ENCODE data around the gene SDR39U1. TPM values are rescaled to one million over a fixed set of nuclear protein-coding genes. Genes with fewer than 3 reads are reported as not detected.
A peak's percentile ranks its signal among the peaks of the same experiment; 100 is the strongest.

SDR39U1 gene
- total RNA-seq, 2 experiments from 2014 or later, result 71.7 to 74.7 TPM

DNA sequence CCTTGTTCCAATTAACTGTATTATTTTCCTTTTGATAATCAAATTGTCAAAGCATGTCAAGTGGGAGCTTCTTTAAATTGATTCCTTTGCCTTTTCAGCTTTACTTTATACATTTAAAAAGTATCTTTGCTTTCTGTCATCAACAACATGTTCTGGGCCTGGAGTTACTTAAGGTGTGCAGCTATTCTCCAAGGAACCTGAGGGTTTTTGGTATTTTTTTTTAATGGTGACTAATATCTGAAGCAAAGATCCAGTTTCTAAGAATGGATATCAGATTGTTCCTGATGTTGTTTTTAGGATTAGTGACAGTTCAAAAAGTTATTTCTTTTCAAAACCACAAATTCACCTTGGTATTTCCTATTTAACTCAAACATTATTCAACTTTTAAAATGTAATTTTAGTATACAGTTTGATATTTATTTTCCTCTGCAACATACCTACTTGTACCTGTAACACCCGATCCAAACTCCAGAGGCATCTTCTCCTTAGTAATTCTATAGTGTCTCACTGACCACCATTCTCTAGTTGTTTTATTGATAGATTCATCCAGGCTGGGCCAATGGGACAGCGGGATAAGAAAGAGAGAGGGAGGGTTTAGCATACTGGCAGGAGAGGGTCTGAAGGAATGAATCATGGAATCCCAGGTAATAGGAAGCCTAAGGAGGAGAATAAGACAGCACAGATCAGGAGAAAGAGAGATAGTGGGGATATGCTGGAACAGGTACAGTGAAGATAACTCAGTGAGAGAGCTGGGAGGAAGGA, 16.2 kb downstream of the SDR39U1 start:
- no peaks in the 10 kb centered on the region for H3K27me3 Mint-ChIP-seq
- H3K9me3 ChIP-seq (ENCODE audit: control insufficient read depth in 1 of 2, insufficient read depth in 1 of 2, low read length in 2 of 2), result no peaks in the 10 kb centered on the region
- TF ChIP-seq, protein P1, sequence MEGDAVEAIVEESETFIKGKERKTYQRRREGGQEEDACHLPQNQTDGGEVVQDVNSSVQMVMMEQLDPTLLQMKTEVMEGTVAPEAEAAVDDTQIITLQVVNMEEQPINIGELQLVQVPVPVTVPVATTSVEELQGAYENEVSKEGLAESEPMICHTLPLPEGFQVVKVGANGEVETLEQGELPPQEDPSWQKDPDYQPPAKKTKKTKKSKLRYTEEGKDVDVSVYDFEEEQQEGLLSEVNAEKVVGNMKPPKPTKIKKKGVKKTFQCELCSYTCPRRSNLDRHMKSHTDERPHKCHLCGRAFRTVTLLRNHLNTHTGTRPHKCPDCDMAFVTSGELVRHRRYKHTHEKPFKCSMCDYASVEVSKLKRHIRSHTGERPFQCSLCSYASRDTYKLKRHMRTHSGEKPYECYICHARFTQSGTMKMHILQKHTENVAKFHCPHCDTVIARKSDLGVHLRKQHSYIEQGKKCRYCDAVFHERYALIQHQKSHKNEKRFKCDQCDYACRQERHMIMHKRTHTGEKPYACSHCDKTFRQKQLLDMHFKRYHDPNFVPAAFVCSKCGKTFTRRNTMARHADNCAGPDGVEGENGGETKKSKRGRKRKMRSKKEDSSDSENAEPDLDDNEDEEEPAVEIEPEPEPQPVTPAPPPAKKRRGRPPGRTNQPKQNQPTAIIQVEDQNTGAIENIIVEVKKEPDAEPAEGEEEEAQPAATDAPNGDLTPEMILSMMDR (IDR thresholded peaks at IDR 0.05), result no peak
- no peaks in the 10 kb centered on the region for H3K27me3 ChIP-seq (ENCODE audit: control insufficient read depth in 1 of 2, insufficient read depth in 2 of 2, low read length in 2 of 2)
- no peak overlapping the region for H3K4me3 ChIP-seq (ENCODE audit: low read length)
- ATAC-seq (ENCODE audit: poor library complexity), result no peak
- DNase-seq, result no peak
- peak overlapping the region; percentile 97 for H3K27ac Mint-ChIP-seq
- peaks cover 4% of the 10 kb centered on the region for H3K36me3 ChIP-seq (ENCODE audit: insufficient read depth, low read length)
- intact Hi-C loops (cut with DNase I, micrococcal nuclease), result no loop called here
- peaks cover 36% of the 10 kb centered on the region for H3K4me1 Mint-ChIP-seq (ENCODE audit: low read depth)
- peak overlapping the region; percentile 79 for H3K4me3 Mint-ChIP-seq
- H3K36me3 Mint-ChIP-seq (ENCODE audit: low read depth), result peaks cover 11% of the 10 kb centered on the region
- H3K27ac ChIP-seq (ENCODE audit: low read depth in 1 of 2, low read length in 2 of 2), result no peak overlapping the region
- peaks cover 65% of the 10 kb centered on the region for H3K4me1 ChIP-seq (ENCODE audit: insufficient read depth, low read length)
- H3K9me3 Mint-ChIP-seq, result no peaks in the 10 kb centered on the region
- ChIA-PET POLR2A (interaction anchor here (0.7 kb wide), 1 partner anchor 9 kb away, joined by 3 read pairs; no protein-coding TSS in a partner anchor), CTCF (interaction anchor here (1.1 to 2.0 kb wide), 4 partner anchors 10 to 94 kb away, joined by 3 to 7 read pairs (median 5); no protein-coding TSS in a partner anchor)

DNA sequence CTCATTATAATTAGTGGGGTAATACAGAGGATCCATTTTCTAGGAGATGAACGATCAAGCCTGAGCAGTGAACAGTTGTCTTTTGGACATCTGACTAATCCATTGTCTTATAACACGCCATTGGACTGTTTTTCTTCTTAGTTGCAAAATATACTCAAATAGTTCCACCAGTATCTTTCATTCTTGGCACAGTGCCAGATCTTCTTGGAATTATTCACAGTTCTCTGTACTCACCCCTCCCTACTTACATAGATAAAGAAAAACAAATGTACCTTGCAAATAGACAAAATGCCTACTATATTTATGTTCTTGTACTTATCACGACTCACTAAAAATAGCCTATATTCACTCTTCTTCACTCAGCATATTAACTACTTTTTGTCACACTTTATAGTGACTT, 16.9 kb downstream of the SDR39U1 start:
- POLR2A ChIA-PET, result no interaction called here
- intact Hi-C loops (cut with DNase I, micrococcal nuclease), result no loop called here
- Histone ChIP-seq H3K4me3 (ENCODE audit: low read length) (no peak overlapping the region), H3K27ac (ENCODE audit: low read depth in 1 of 2, low read length in 2 of 2) (no peak overlapping the region), H3K9me3 (ENCODE audit: control insufficient read depth in 1 of 2, insufficient read depth in 1 of 2, low read length in 2 of 2) (no peaks in the 10 kb centered on the region), H3K4me1 (ENCODE audit: insufficient read depth, low read length) (peaks cover 59% of the 10 kb centered on the region), H3K27me3 (ENCODE audit: control insufficient read depth in 1 of 2, insufficient read depth in 2 of 2, low read length in 2 of 2) (no peaks in the 10 kb centered on the region), H3K36me3 (ENCODE audit: insufficient read depth, low read length) (no peaks in the 10 kb centered on the region)
- TF ChIP-seq, protein P1 (IDR thresholded peaks at IDR 0.05), result no peak
- ATAC-seq (ENCODE audit: poor library complexity), result no peak
- Mint-ChIP-seq H3K27me3 (no peaks in the 10 kb centered on the region), H3K4me1 (ENCODE audit: low read depth) (peaks cover 30% of the 10 kb centered on the region), H3K36me3 (ENCODE audit: low read depth) (peaks cover 6% of the 10 kb centered on the region), H3K4me3 (no peak overlapping the region), H3K27ac (peak overlapping the region; percentile 97), H3K9me3 (no peaks in the 10 kb centered on the region)
- peak in 2 of 14 experiments; percentile 46 to 53 for DNase-seq
- CTCF ChIA-PET, result interaction anchor here (1.4 to 2.4 kb wide), 2 partner anchors 92 to 118 kb away, joined by 4 to 10 read pairs; partner anchors contain the start of gene CIDEB

DNA sequence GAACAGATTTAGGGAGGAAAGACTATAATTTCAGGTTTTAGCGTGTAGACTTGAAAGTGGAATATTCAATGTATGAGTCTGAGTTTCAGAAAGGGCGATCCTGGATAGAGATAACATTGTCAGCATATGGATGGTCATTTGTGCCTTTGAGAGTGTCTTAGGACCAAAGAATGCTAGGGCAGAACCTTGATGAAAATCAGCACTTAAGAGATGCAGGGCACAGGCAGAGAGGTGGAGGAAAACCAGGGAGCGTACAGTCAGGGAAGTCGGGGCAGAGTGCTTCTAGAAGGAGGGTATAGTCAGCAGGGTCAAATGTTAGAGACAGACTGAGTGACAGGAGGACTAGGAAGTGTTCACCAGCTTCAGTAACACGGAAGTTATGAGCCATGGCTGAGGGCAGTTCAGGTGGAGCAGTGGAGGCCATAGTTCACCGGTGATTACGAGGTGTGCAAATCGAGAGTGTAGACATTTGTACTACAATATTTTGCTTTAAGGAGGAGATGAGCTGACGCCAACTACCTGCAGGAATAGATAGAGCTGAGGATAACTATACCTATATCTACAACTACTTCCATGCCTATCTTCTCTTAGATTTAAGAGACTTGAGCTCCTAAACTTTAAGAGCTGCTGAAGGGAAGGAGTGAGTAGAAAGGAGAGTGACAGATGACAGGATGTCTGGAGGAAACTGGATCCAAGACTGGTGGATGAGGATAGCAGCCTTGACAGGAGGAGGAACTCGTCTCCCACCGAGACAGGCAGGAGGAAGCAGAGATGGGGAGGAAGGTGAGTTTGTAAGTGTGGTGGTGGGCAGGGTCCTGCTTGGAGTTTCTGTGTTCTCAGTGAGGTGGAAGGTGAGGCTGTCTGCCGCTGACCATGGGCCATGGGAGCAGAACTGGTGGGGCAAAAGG, 19.6 kb downstream of the SDR39U1 start:
- H3K4me3 ChIP-seq (ENCODE audit: low read length), result no peak overlapping the region
- CTCF ChIA-PET, result interaction anchor here (1.4 to 2.8 kb wide), 4 partner anchors 9 to 152 kb away, joined by 3 to 10 read pairs (median 8); partner anchors contain the start of gene RABGGTA
- TF ChIP-seq, protein P1 (IDR thresholded peaks at IDR 0.05), result no peak
- POLR2A ChIA-PET, result interaction anchor here (1.3 kb wide), 1 partner anchor 181 kb away, joined by 3 read pairs; the partner anchor contains the start of gene TINF2
- intact Hi-C loops (cut with DNase I, micrococcal nuclease), result no loop called here
- Mint-ChIP-seq H3K4me1 (ENCODE audit: low read depth) (peaks cover 16% of the 10 kb centered on the region), H3K27me3 (peaks cover 5% of the 10 kb centered on the region), H3K27ac (no peak overlapping the region), H3K36me3 (ENCODE audit: low read depth) (no peaks in the 10 kb centered on the region), H3K4me3 (no peak overlapping the region), H3K9me3 (no peaks in the 10 kb centered on the region)
- H3K9me3 ChIP-seq (ENCODE audit: control insufficient read depth in 1 of 2, insufficient read depth in 1 of 2, low read length in 2 of 2), result no peaks in the 10 kb centered on the region
- peaks cover 35% of the 10 kb centered on the region for H3K4me1 ChIP-seq (ENCODE audit: insufficient read depth, low read length)
- no peaks in the 10 kb centered on the region for H3K27me3 ChIP-seq (ENCODE audit: control insufficient read depth in 1 of 2, insufficient read depth in 2 of 2, low read length in 2 of 2)
- no peak for DNase-seq
- no peak overlapping the region for H3K27ac ChIP-seq (ENCODE audit: low read depth in 1 of 2, low read length in 2 of 2)
- ATAC-seq (ENCODE audit: poor library complexity), result no peak
- H3K36me3 ChIP-seq (ENCODE audit: insufficient read depth, low read length), result no peaks in the 10 kb centered on the region
